H1 (cell line): ENCODE measurements around the gene PXDN.

ENCODE experiments used
- BACH1 ChIP-seq: IDR thresholded peaks from 2 replicates; pipeline ENCODE4 v1.6.1; 2012; ENCODE audit warnings: low read length, improper control_type of control experiment
- CREB1 ChIP-seq: IDR thresholded peaks from 2 replicates; pipeline ENCODE4 v1.6.1; 2012; ENCODE audit warnings: inconsistent platforms
- JUN ChIP-seq: IDR thresholded peaks from 2 replicates; pipeline ENCODE4 v1.6.1; 2011; ENCODE audit warnings: low read depth, mild to moderate bottlenecking, improper control_type of control experiment, low read length
- KDM5A ChIP-seq: fragments of 200-600 bp; IDR thresholded peaks from 2 replicates; pipeline ENCODE4 v1.7.1; 2012; ENCODE audit warnings: mild to moderate bottlenecking, low read length, inconsistent platforms, mixed read lengths
- POLR2A ChIP-seq, 2 experiments: IDR thresholded peaks; 1 replicate in 1 of 2; 2 replicates in 1 of 2; pipeline ENCODE4 v1.6.1; 2011; ENCODE audit warnings: low read depth in 2 of 2, low read length in 2 of 2, mild to moderate bottlenecking in 2 of 2; ENCODE audit errors: control extremely low read depth in 1 of 2
- POLR2AphosphoS5 ChIP-seq: IDR thresholded peaks from 2 replicates; pipeline ENCODE4 v1.6.1; 2011; ENCODE audit warnings: low read depth, low read length
- TAF1 ChIP-seq: IDR thresholded peaks from 2 replicates; pipeline ENCODE4 v1.6.1; 2011; ENCODE audit warnings: mild to moderate bottlenecking, low read depth, low read length
- TCF12 ChIP-seq: IDR thresholded peaks from 2 replicates; pipeline ENCODE4 v1.6.1; 2011; ENCODE audit warnings: low read depth, mild to moderate bottlenecking, low read length
- ZNF274 ChIP-seq: IDR thresholded peaks from 2 replicates; pipeline ENCODE4 v1.7.0; 2012; ENCODE audit warnings: low read length, borderline replicate concordance; ENCODE audit errors: extremely low read depth
- TF ChIP-seq, protein P1 (sequence below), 3 experiments: IDR thresholded peaks; 1 replicate in 2 of 3; 2 replicates in 1 of 3; pipeline versions ENCODE4 v1.5.1 to v1.6.1; 2011; ENCODE audit warnings: low read length in 3 of 3, mild to moderate bottlenecking in 3 of 3, inconsistent platforms in 2 of 3, low read depth in 1 of 3, moderate library complexity in 1 of 3; ENCODE audit not compliant: insufficient read depth in 1 of 3; ENCODE audit errors: control extremely low read depth in 1 of 3

- TF ChIP-seq POLR2A (IDR thresholded peaks at IDR 0.05; ENCODE audit: control extremely low read depth in 1 of 2, low read depth in 2 of 2, low read length in 2 of 2) (no peak), KDM5A (no peak), BACH1 (no peak), TCF12 (no peak), POLR2AphosphoS5 (no peak), JUN (no peak), ZNF274 (no peak), CREB1 (no peak), TAF1 (no peak)
- TF ChIP-seq, protein P1, sequence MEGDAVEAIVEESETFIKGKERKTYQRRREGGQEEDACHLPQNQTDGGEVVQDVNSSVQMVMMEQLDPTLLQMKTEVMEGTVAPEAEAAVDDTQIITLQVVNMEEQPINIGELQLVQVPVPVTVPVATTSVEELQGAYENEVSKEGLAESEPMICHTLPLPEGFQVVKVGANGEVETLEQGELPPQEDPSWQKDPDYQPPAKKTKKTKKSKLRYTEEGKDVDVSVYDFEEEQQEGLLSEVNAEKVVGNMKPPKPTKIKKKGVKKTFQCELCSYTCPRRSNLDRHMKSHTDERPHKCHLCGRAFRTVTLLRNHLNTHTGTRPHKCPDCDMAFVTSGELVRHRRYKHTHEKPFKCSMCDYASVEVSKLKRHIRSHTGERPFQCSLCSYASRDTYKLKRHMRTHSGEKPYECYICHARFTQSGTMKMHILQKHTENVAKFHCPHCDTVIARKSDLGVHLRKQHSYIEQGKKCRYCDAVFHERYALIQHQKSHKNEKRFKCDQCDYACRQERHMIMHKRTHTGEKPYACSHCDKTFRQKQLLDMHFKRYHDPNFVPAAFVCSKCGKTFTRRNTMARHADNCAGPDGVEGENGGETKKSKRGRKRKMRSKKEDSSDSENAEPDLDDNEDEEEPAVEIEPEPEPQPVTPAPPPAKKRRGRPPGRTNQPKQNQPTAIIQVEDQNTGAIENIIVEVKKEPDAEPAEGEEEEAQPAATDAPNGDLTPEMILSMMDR (IDR thresholded peaks at IDR 0.05; ENCODE audit: control extremely low read depth in 1 of 3, insufficient read depth in 1 of 3, low read depth in 1 of 3, low read length in 3 of 3) = no peak
These were observed 28.4 kb upstream of the PXDN start for GRCh38 chr2:1772471-1773267.
